IMR-90 (cell line): Measurements from ENCODE around the gene CCDC54. TPM values are rescaled to one million over a fixed set of nuclear protein-coding genes. Genes with fewer than 3 reads are reported as not detected.

Source experiments
- ATAC-seq: fragments of 200-7000 bp; cut with Tn5 transposase; 2 replicates; pipeline ENCODE4 v1.9.1; 2020; ENCODE audit warnings: low read depth, mild to moderate bottlenecking, moderate library complexity
- BruUV-seq: library from RNA; stranded (reverse); fragments of 400-500 nt; replicated peaks from 2 replicates; lab custom pipeline; 2021; lab: Mats Ljungman, UMichigan
- CTCF ChIA-PET: fragments of 300-600 bp; formaldehyde crosslinking; extraction: SDS; loops from one replicate; lab custom pipeline; 2021; ENCODE audit warnings: antibody characterized with exemption; lab: Yijun Ruan, JAX
- POLR2A ChIA-PET: fragments of 300-600 bp; sonication (Branson Sonifier 250); formaldehyde crosslinking; loops from one replicate; lab custom pipeline; 2022; ENCODE audit warnings: antibody characterized with exemption; ENCODE audit not compliant: unreplicated experiment; lab: Charles Lee
- DNase-seq: peaks from one replicate; pipeline ENCODE4 v3.0.0; 2013
- H2AFZ ChIP-seq: replicated peaks from 2 replicates; pipeline ENCODE3; 2013; ENCODE audit warnings: low read length, mild to moderate bottlenecking; ENCODE audit not compliant: poor library complexity
- H2AK5ac ChIP-seq: 2 replicates; pipeline ENCODE4 v1.6.1; 2013; ENCODE audit warnings: low read depth, low read length, inconsistent platforms
- H2AK9ac ChIP-seq: replicated peaks from 2 replicates; pipeline ENCODE3; 2013; ENCODE audit warnings: mild to moderate bottlenecking, low read depth, low read length, moderate library complexity; ENCODE audit not compliant: poor library complexity
- H2BK120ac ChIP-seq: 2 replicates; pipeline ENCODE4 v1.6.1; 2013; ENCODE audit warnings: low read depth, low read length, inconsistent platforms
- H2BK15ac ChIP-seq: 3 replicates; pipeline ENCODE4 v1.6.1; 2013; ENCODE audit warnings: low read depth, low read length, inconsistent platforms
- H2BK20ac ChIP-seq: 2 replicates; pipeline ENCODE4 v1.6.1; 2013; ENCODE audit warnings: low read depth, mild to moderate bottlenecking, inconsistent platforms, low read length, moderate library complexity
- H2BK5ac ChIP-seq: 2 replicates; pipeline ENCODE4 v1.6.1; 2013; ENCODE audit warnings: mild to moderate bottlenecking, low read depth, low read length, inconsistent platforms; ENCODE audit not compliant: poor library complexity, severe bottlenecking
- H3K14ac ChIP-seq: replicated peaks from 2 replicates; pipeline ENCODE4 v1.6.1; 2013; ENCODE audit warnings: low read depth, low read length, inconsistent platforms
- H3K18ac ChIP-seq: 2 replicates; pipeline ENCODE4 v1.6.1; 2013; ENCODE audit warnings: low read depth, low read length, control low read depth
- H3K23ac ChIP-seq: 2 replicates; pipeline ENCODE4 v1.6.1; 2013; ENCODE audit warnings: low read depth, low read length, inconsistent platforms
- H3K27ac ChIP-seq: 2 replicates; pipeline ENCODE4 v1.5.1; 2013; ENCODE audit warnings: mild to moderate bottlenecking, control low read depth, low read length; ENCODE audit not compliant: insufficient read depth
- H3K27me3 ChIP-seq: 2 replicates; pipeline ENCODE4 v1.6.1; 2013; ENCODE audit warnings: low read length; ENCODE audit not compliant: control insufficient read depth, insufficient read depth
- H3K36me3 ChIP-seq: 2 replicates; pipeline ENCODE4 v1.6.1; 2013; ENCODE audit warnings: low read length, mixed read lengths; ENCODE audit not compliant: control insufficient read depth, insufficient read depth
- H3K4ac ChIP-seq: 2 replicates; pipeline ENCODE4 v1.6.1; 2013; ENCODE audit warnings: low read depth, low read length, inconsistent platforms
- H3K4me1 ChIP-seq: 2 replicates; pipeline ENCODE4 v1.6.1; 2013; ENCODE audit warnings: low read length, mixed read lengths; ENCODE audit not compliant: control insufficient read depth, insufficient read depth
- H3K4me2 ChIP-seq: 2 replicates; pipeline ENCODE4 v1.6.1; 2013; ENCODE audit warnings: low read depth, mild to moderate bottlenecking, control low read depth, low read length, moderate library complexity
- H3K4me3 ChIP-seq: 2 replicates; pipeline ENCODE4 v1.5.1; 2013; ENCODE audit warnings: low read depth, mild to moderate bottlenecking, control low read depth, low read length, moderate library complexity; ENCODE audit not compliant: insufficient read depth
- H3K56ac ChIP-seq: 2 replicates; pipeline ENCODE4 v1.6.1; 2013; ENCODE audit warnings: low read length, inconsistent platforms; ENCODE audit not compliant: insufficient read depth; ENCODE audit errors: extremely low read depth
- H3K79me1 ChIP-seq, 2 experiments: 2 replicates each; pipeline ENCODE4 v1.6.1; 2013; ENCODE audit warnings: low read length in 2 of 2, inconsistent platforms in 1 of 2, low read depth in 1 of 2
- H3K9ac ChIP-seq: 2 replicates; pipeline ENCODE4 v1.6.1; 2013; ENCODE audit warnings: low read depth, low read length, control low read depth
- H3K9me1 ChIP-seq: 2 replicates; pipeline ENCODE4 v1.6.1; 2013; ENCODE audit warnings: low read length, inconsistent platforms; ENCODE audit not compliant: insufficient read depth
- H3K9me3 ChIP-seq: 2 replicates; pipeline ENCODE4 v1.6.1; 2013; ENCODE audit warnings: low read length; ENCODE audit not compliant: control insufficient read depth, insufficient read depth
- H4K20me1 ChIP-seq: 2 replicates; pipeline ENCODE4 v1.6.1; 2013; ENCODE audit warnings: low read length, inconsistent platforms; ENCODE audit not compliant: insufficient read depth
- H4K5ac ChIP-seq: 2 replicates; pipeline ENCODE4 v1.6.1; 2013; ENCODE audit warnings: mild to moderate bottlenecking, low read depth, low read length, control low read depth
- H4K8ac ChIP-seq, 2 experiments: 2 replicates each; pipeline ENCODE4 v1.6.1; 2013; ENCODE audit warnings: low read depth in 2 of 2, low read length in 2 of 2, control low read depth in 1 of 2, inconsistent platforms in 1 of 2
- H4K91ac ChIP-seq: 2 replicates; pipeline ENCODE4 v1.6.1; 2013; ENCODE audit warnings: low read depth, low read length, inconsistent platforms; ENCODE audit not compliant: insufficient read depth
- BHLHE40 ChIP-seq: fragments of 150-350 bp; IDR thresholded peaks from 2 replicates; pipeline ENCODE4 v1.6.1; 2016; ENCODE audit warnings: mild to moderate bottlenecking, low read depth, low read length
- CEBPB ChIP-seq: IDR thresholded peaks from 2 replicates; pipeline ENCODE4 v1.6.1; 2012; ENCODE audit warnings: low read depth, low read length, improper control_type of control experiment
- CHD1 ChIP-seq: IDR thresholded peaks from 2 replicates; pipeline ENCODE4 v1.6.1; 2012; ENCODE audit warnings: low read depth, low read length, improper control_type of control experiment
- CTCF ChIP-seq: conservative IDR thresholded peaks from 2 replicates; pipeline ENCODE4 v1.5.1; 2012; ENCODE audit warnings: mild to moderate bottlenecking, low read depth, low read length, improper control_type of control experiment
- ELK1 ChIP-seq: fragments of 150-350 bp; IDR thresholded peaks from 2 replicates; pipeline ENCODE4 v1.6.1; 2016; ENCODE audit warnings: low read depth, mild to moderate bottlenecking, low read length, moderate library complexity, borderline replicate concordance
- FOS ChIP-seq: fragments of 150-350 bp; IDR thresholded peaks from 2 replicates; pipeline ENCODE4 v1.6.1; 2016; ENCODE audit warnings: low read depth, low read length
- MAFK ChIP-seq: IDR thresholded peaks from 2 replicates; pipeline ENCODE4 v1.6.1; 2012; ENCODE audit warnings: low read depth, low read length, improper control_type of control experiment
- MAZ ChIP-seq: IDR thresholded peaks from 2 replicates; pipeline ENCODE4 v1.6.1; 2012; ENCODE audit warnings: low read depth, mild to moderate bottlenecking, low read length, improper control_type of control experiment, moderate library complexity, borderline replicate concordance
- MXI1 ChIP-seq: IDR thresholded peaks from 2 replicates; pipeline ENCODE4 v1.6.1; 2012; ENCODE audit warnings: low read depth, mild to moderate bottlenecking, low read length, moderate library complexity, borderline replicate concordance
- NFE2L2 ChIP-seq: fragments of 150-350 bp; IDR thresholded peaks from 2 replicates; pipeline ENCODE4 v1.6.1; 2016; ENCODE audit warnings: low read depth, mild to moderate bottlenecking, low read length
- POLR2A ChIP-seq: IDR thresholded peaks from 2 replicates; pipeline ENCODE4 v1.6.1; 2012; ENCODE audit warnings: mild to moderate bottlenecking, low read depth, low read length
- RAD21 ChIP-seq: IDR thresholded peaks from 2 replicates; pipeline ENCODE4 v1.6.1; 2012; ENCODE audit warnings: low read length, improper control_type of control experiment
- RCOR1 ChIP-seq: IDR thresholded peaks from 2 replicates; pipeline ENCODE4 v1.6.1; 2012; ENCODE audit warnings: mild to moderate bottlenecking, low read length, improper control_type of control experiment; ENCODE audit not compliant: insufficient replicate concordance
- RFX5 ChIP-seq: IDR thresholded peaks from 2 replicates; pipeline ENCODE4 v1.8.0; 2012; ENCODE audit warnings: low read depth, mild to moderate bottlenecking, low read length, moderate library complexity
- SMC3 ChIP-seq: fragments of 150-350 bp; IDR thresholded peaks from 2 replicates; pipeline ENCODE4 v1.6.1; 2016; ENCODE audit warnings: low read depth, mild to moderate bottlenecking, antibody characterized with exemption, low read length, moderate library complexity
- USF2 ChIP-seq: fragments of 150-350 bp; IDR thresholded peaks from 2 replicates; pipeline ENCODE4 v1.6.1; 2017; ENCODE audit warnings: mild to moderate bottlenecking, antibody characterized with exemption, low read length, low read depth
- WGBS, 2 experiments: methylation state at CpG; one replicate each; pipeline versions ENCODE4 v1.1.5 to v1.1.7; 2013; ENCODE audit warnings: missing lambda C conversion rate in 2 of 2; ENCODE audit not compliant: insufficient read length in 1 of 2; ENCODE audit errors: extremely low coverage in 2 of 2; 5-methylcytosine and 5-hydroxymethylcytosine counted together
- dilution Hi-C: fragments of 300-500 bp; cut with HindIII; formaldehyde crosslinking; loops from one replicate; pipeline ENCODE4 v1.14.3; 2018; ENCODE audit warnings: low sequenced_read_pairs; ENCODE audit not compliant: unreplicated experiment
- in situ Hi-C: fragments of 300-500 bp; cut with MboI; formaldehyde crosslinking; loops from 3 replicates; pipeline ENCODE4 v1.14.3; 2019; ENCODE audit warnings: low sequenced_read_pairs, inconsistent platforms, mixed read lengths
- intact Hi-C: fragments of 100-400 bp; cut with micrococcal nuclease; formaldehyde crosslinking; loops from 2 replicates; pipeline ENCODE4 v1.10.0; 2022
- polyA plus RNA-seq, 3 experiments: library from polyadenylated mRNA; depleted of rRNA; stranded (reverse); fragments of >200 nt; gene quantifications; 2 replicates each; pipeline ENCODE4 v1.2.3, GENCODE V29; 2012; ENCODE audit warnings: low replicate concordance in 1 of 3
- total RNA-seq: library from RNA; depleted of rRNA; stranded (reverse); fragments of >200 nt; gene quantifications from 2 replicates; pipeline ENCODE4 v1.2.3, GENCODE V29; 2012

CCDC54 gene
- total and polyA plus RNA-seq, 2 of the 4 experiments (the other 2 are of a cell fraction), result not detected

- POLR2A ChIA-PET, result no interaction called here
- DNase-seq, result no peak
- Histone ChIP-seq H2AFZ (no peak overlapping the region), H3K4ac (no peak overlapping the region), H2AK9ac (no peak overlapping the region), H3K14ac (no peak overlapping the region), H3K9me1 (no peaks in the 10 kb centered on the region), H4K5ac (no peak overlapping the region), H4K91ac (no peak overlapping the region), H3K27ac (no peak overlapping the region), H3K4me3 (no peak overlapping the region), H3K36me3 (no peaks in the 10 kb centered on the region), H3K4me2 (no peak overlapping the region), H3K79me1 (no peaks in the 10 kb centered on the region), H3K23ac (no peak overlapping the region), H2BK120ac (no peak overlapping the region), H2BK15ac (no peak overlapping the region), H3K56ac (no peak overlapping the region), H4K20me1 (no peaks in the 10 kb centered on the region), H2BK5ac (no peak overlapping the region), H3K27me3 (no peaks in the 10 kb centered on the region), H4K8ac (no peak overlapping the region), H3K18ac (no peak overlapping the region), H3K4me1 (no peaks in the 10 kb centered on the region), H2BK20ac (no peak overlapping the region), H2AK5ac (no peak overlapping the region), H3K9me3 (no peaks in the 10 kb centered on the region), H3K9ac (no peak overlapping the region)
- BruUV-seq, result no TSS peak
- no CpG with 5 or more reads among the region's 2 CpGs for WGBS, 2 experiments
- dilution Hi-C loops, result no loop called here
- intact Hi-C loops, result no loop called here
- no peak for ATAC-seq
- TF ChIP-seq BHLHE40 (no peak), ELK1 (no peak), MXI1 (no peak), CHD1 (no peak), POLR2A (no peak), USF2 (no peak), MAFK (no peak), RCOR1 (no peak), SMC3 (no peak), CEBPB (no peak), NFE2L2 (no peak), MAZ (no peak), RFX5 (no peak), CTCF (no peak), FOS (no peak), RAD21 (no peak)
- CTCF ChIA-PET, result no interaction called here
- in situ Hi-C loops, result no loop called here
Measured at GRCh38 chr3:107356706-107357105, 20.5 kb upstream of the CCDC54 start.
